Endothelial cell (in vitro differentiated cells): ENCODE measurements around the gene ZNF385B. TPM values are rescaled to one million over a fixed set of nuclear protein-coding genes. Genes with fewer than 3 reads are reported as not detected.

ENCODE experiments used
- DNase-seq: peaks from one replicate; pipeline ENCODE4 v3.0.0; 2021; ENCODE audit warnings: low spot score
- H3K27ac Mint-ChIP-seq: one replicate; pipeline ENCODE4 v1.8.0; 2021; ENCODE audit warnings: mixed read lengths, inconsistent platforms; ENCODE audit not compliant: unreplicated experiment
- H3K27me3 Mint-ChIP-seq: one replicate; pipeline ENCODE4 v1.8.0; 2021; ENCODE audit warnings: mild to moderate bottlenecking, moderate library complexity, mixed read lengths, inconsistent platforms; ENCODE audit not compliant: unreplicated experiment
- H3K36me3 Mint-ChIP-seq: one replicate; pipeline ENCODE4 v1.8.0; 2021; ENCODE audit warnings: mild to moderate bottlenecking, low read depth, mixed read lengths, inconsistent platforms; ENCODE audit not compliant: unreplicated experiment
- H3K4me1 Mint-ChIP-seq: one replicate; pipeline ENCODE4 v1.8.0; 2021; ENCODE audit warnings: mild to moderate bottlenecking, mixed read lengths, inconsistent platforms; ENCODE audit not compliant: unreplicated experiment
- H3K4me3 Mint-ChIP-seq: one replicate; pipeline ENCODE4 v1.8.0; 2021; ENCODE audit warnings: mild to moderate bottlenecking, mixed read lengths, inconsistent platforms; ENCODE audit not compliant: unreplicated experiment
- H3K9me3 Mint-ChIP-seq: one replicate; pipeline ENCODE4 v1.8.0; 2021; ENCODE audit warnings: mixed read lengths, inconsistent platforms; ENCODE audit not compliant: unreplicated experiment
- total RNA-seq: library from RNA; stranded (reverse); fragmentation: NEBNext Ultra II Directional; extraction: Animal tissue kit (Norgen Biotek cat#: 25700); gene quantifications from one replicate; pipeline ENCODE4 v1.2.1, GENCODE V29; 2021; ENCODE audit not compliant: unreplicated experiment
- TF ChIP-seq, protein P1 (sequence below): fragments of 200-600 bp; sonication (generic); IDR thresholded peaks from one replicate; pipeline ENCODE4 v1.5.0; 2021; ENCODE audit warnings: antibody characterized with exemption; ENCODE audit not compliant: unreplicated experiment

Gene ZNF385B
- total RNA-seq, 1 donor from 2014 or later = 0.49 TPM

DNA sequence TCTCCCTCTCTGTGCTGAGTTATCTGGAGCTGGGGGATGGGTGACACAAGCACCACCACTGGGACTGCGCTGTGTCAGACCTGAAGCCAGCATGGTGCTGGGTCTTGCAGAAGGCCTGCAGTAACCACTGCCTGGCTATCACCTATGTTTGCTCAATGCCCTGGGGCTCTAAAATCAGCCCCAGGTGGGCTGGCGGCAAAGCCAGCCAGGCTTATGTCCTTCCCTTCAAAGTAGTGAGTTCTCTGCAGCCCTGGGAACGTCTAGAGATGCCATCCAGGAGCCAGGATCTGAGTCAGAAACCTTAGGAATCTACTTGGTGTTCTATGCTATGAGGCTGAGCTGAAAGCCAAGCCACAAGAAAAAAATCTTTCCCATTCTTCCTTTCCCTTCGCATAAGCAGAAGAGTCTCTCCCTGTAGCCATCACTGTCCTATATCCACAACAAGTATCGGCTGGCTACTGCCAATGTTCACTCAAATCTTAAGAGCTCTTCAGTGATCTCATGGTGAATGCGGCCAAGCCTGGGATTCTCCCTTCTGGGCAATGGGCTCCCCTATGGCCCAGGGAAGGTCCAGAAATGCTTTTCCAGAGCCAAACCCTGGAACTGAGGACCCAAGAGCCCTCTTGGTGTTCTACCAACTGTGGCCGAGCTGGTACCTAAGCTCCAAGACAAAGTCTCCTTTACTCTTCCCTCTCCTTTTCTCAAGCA lies 248.7 kb downstream of the ZNF385B start:
- Mint-ChIP-seq H3K4me1 (no peaks in the 10 kb centered on the region), H3K27ac (no peak overlapping the region), H3K36me3 (no peaks in the 10 kb centered on the region), H3K4me3 (no peak overlapping the region), H3K9me3 (no peaks in the 10 kb centered on the region), H3K27me3 (no peaks in the 10 kb centered on the region)
- TF ChIP-seq, protein P1, sequence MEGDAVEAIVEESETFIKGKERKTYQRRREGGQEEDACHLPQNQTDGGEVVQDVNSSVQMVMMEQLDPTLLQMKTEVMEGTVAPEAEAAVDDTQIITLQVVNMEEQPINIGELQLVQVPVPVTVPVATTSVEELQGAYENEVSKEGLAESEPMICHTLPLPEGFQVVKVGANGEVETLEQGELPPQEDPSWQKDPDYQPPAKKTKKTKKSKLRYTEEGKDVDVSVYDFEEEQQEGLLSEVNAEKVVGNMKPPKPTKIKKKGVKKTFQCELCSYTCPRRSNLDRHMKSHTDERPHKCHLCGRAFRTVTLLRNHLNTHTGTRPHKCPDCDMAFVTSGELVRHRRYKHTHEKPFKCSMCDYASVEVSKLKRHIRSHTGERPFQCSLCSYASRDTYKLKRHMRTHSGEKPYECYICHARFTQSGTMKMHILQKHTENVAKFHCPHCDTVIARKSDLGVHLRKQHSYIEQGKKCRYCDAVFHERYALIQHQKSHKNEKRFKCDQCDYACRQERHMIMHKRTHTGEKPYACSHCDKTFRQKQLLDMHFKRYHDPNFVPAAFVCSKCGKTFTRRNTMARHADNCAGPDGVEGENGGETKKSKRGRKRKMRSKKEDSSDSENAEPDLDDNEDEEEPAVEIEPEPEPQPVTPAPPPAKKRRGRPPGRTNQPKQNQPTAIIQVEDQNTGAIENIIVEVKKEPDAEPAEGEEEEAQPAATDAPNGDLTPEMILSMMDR = no peak
- DNase-seq = no peak

DNA sequence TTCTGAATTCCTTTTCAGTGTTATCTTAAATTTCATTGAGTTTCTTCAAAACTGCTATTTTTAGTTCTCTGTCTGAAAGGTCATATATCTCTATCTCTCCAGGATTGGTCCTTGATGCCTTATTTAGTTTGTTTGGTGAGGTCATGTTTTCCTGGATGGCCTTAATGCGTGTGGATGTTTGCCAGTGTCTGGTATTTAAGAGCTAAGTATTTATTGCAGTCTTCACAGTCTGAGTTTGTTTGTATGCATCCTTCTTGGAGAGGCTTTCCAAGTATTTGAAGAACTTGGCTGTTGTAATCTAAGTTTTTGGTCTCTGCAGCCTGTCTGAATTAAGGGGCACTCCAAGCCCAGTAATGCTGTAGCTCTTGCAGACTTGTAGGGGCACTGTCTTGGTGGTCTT lies 249.3 kb downstream of the ZNF385B start:
- TF ChIP-seq, protein P1 = no peak

DNA sequence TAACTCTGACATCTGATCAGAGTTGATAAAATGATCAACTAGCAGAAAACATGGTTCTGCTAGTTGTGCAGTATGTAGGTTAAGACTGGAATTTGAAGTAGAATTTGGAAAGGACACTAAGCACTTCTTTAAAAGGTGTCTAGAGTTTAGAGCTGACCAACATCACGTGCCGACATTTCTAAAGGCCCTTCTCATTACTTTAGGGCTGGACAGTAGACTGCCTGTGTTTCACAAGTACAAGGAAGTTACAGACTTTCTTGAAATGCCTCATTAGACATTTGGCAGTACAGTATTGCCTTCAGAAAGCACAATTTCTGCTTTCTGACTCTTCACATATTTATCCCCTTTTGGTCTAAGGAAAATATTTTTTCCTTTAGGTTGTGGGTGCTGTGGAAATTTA lies 255.3 kb downstream of the ZNF385B start:
- Mint-ChIP-seq H3K27ac (no peak overlapping the region), H3K27me3 (no peaks in the 10 kb centered on the region), H3K4me3 (no peak overlapping the region), H3K9me3 (no peaks in the 10 kb centered on the region), H3K4me1 (no peaks in the 10 kb centered on the region), H3K36me3 (no peaks in the 10 kb centered on the region)
- DNase-seq = no peak
- TF ChIP-seq, protein P1 = no peak

More for the DNA sequence above, 249.3 kb downstream of the ZNF385B start:
- no peak for DNase-seq
- no peaks in the 10 kb centered on the region for H3K36me3 Mint-ChIP-seq
- no peaks in the 10 kb centered on the region for H3K4me1 Mint-ChIP-seq
- H3K27ac Mint-ChIP-seq = no peak overlapping the region
- H3K9me3 Mint-ChIP-seq = no peaks in the 10 kb centered on the region
- no peak overlapping the region for H3K4me3 Mint-ChIP-seq
- no peaks in the 10 kb centered on the region for H3K27me3 Mint-ChIP-seq

DNA sequence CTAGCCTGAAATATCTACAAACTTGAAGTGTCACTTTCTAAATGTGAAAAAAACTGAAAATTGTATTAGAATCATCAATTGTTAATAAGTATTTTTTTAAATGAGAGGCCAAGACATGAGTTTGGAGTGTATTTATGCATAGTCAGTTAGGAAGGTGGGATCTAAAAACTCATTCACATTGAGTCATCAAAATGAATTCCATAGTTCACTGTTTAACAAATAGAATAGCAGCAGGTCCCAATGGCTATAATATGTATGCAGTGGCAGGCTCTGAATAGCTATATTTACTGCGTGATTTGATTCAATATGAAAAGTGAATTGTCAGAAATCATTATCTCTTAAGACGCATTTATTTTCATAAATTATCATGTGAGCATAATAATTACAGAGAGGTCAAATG lies 256.1 kb downstream of the ZNF385B start:
- no peak for DNase-seq
- TF ChIP-seq, protein P1 = no peak
- no peak overlapping the region for H3K4me3 Mint-ChIP-seq
- no peaks in the 10 kb centered on the region for H3K4me1 Mint-ChIP-seq
- no peaks in the 10 kb centered on the region for H3K36me3 Mint-ChIP-seq
- H3K27me3 Mint-ChIP-seq = no peaks in the 10 kb centered on the region
- no peak overlapping the region for H3K27ac Mint-ChIP-seq
- H3K9me3 Mint-ChIP-seq = no peaks in the 10 kb centered on the region

DNA sequence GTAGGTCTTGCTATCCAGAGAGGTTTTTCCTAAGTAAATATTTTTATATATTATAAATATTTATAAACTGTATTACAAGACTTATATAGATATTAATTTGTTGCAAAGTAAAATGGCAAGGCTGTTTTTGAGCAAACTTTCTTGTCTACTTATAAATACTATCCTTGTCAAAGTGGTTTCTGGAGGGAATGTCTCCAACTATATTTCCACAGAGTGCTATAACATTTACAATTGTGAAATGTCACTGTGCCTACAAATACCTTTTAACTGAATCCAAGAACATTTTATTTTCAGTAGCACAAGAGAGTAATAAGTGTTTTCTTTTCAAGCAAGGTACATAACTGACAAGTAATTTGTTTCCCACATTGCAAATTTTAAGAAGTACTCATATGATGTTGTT lies 256.8 kb downstream of the ZNF385B start:
- DNase-seq = no peak
- TF ChIP-seq, protein P1 = no peak
- Mint-ChIP-seq H3K9me3 (no peaks in the 10 kb centered on the region), H3K4me1 (no peaks in the 10 kb centered on the region), H3K4me3 (no peak overlapping the region), H3K27me3 (no peaks in the 10 kb centered on the region), H3K36me3 (no peaks in the 10 kb centered on the region), H3K27ac (no peak overlapping the region)
